GM21526 (cell line): ENCODE data around the gene ZNF638.

ENCODE experiments used
- ATAC-seq: cut with Tn5 transposase; IDR thresholded peaks from one replicate; pipeline ENCODE4 v1.9.1; 2021; ENCODE audit warnings: moderate library complexity; ENCODE audit not compliant: unreplicated experiment, low FRiP score

The ZNF638 gene

DNA sequence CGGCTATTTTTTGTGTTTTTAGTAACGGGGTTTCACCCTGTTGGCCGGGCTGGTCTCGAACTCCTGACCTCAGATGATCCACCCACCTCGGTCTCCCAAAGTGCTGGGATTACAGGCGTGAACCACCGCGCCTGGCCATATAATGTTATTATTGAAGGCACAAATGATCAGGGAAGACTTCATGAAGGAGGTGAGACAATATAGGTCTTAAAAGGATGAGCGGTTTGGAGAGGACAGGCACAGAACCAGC is 326 bp upstream of the ZNF638 start:
- ATAC-seq = peak; percentile 8

DNA sequence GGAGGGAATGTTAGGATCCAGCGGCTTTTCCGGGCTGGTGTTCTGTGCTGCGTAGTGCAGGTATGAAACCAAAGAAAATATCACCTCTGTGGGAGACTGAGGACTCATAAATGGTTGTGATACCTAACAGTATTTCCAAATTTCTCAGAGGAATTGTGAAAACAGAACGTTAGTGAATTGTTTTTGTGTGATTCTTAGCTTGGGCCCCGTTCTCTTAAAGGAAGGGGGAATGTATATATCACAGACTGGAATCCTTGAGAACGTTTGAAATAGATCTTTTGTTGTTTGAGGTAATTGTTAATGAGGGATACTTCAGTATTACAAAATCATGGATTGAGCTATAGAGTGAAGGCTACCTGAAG is 834 bp downstream of the ZNF638 start:
- ATAC-seq = no peak

DNA sequence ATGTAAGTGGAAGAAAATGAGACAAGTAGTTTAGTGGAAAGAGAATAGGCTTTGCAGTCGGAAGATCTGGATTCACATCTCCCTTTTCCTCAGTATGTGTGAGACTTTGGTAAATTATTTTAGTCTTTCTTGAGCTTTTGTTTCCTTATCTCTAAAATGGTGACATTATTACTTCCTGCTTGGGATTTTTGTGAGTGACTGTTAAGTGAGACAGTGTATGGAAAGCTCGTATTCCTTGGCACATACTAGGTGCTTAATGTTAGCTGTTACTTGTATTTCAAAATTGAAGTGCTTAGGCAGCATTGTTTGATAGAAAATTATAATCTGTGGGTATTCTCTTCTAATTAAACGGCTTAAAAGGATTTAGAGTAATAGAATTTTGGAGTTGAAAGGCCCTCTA is 2.0 kb downstream of the ZNF638 start:
- ATAC-seq = no peak

DNA sequence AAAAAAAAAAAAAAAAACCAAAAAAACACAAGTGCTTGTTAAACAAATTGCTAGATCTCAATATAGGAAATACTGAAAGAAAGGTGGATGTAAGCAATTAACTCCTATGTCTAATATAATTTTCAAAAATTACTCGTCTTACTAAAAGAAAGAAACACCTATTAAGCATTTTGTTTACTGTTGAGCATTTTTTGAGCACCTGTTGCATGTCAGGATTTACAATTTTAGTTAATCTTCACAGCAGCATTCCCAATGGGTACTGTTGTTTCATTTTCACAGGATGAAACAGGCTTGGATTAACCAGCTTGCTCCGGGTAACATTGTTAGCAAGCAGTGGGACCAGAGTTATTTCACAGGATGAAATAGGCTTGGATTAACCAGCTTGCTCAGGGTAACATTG is 4.8 kb downstream of the ZNF638 start:
- no peak for ATAC-seq

DNA sequence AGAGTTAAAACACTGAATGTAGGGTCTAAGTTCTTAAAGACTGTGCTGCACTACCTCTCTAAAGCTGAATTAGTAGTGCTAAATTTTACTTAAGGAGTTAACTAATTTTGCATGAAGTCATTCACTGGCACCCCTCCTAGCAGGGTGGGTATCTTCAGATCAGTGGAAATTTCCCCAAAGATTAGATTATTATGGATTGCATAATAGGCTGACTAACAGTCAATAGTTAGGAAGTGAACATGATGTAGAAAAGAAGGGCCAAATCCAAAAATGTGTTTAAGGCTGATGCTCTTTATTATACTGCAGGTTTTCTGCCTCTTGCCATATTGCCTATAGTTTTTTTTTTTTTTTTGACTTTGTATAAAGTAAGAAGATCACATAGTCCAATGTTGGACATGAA is 5.2 kb downstream of the ZNF638 start:
- no peak for ATAC-seq

DNA sequence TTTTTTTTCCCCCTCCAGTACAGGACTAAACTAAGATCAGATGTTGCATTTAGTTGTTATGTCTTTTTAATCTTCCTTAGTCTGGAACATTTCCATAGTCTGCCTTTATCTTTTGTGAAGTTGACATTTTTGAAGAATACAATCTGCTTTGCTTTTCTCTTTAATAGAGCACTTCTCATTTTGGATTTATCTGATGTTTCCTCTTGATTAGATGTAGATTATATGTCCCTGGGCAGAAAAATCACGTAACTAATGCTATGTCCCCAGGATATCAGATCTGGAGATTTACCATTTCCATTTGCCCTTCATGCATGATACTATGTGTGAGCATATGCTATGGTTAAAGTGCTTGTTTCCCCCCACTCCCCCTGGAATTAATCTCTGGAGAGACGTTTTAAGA is 6.2 kb downstream of the ZNF638 start:
- ATAC-seq = no peak

DNA sequence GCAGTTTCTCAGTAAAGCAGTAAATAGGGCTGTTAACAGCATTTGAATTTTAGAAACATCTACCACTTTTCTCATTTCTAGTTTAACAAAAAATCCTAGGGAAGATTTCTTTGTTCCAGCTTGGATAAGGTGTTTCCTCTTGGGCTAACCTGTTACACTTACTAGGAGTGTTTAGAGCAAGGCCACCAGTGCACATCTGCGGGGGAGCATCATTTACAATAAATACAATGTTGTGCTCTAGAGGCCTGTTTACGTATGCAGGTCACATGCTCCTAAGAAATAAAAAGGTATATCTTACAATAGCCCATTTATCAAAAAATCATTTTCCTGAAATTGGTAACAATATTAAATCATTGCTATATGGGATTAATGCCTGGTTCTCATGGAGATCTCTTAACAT is 8.1 kb downstream of the ZNF638 start:
- ATAC-seq = no peak

DNA sequence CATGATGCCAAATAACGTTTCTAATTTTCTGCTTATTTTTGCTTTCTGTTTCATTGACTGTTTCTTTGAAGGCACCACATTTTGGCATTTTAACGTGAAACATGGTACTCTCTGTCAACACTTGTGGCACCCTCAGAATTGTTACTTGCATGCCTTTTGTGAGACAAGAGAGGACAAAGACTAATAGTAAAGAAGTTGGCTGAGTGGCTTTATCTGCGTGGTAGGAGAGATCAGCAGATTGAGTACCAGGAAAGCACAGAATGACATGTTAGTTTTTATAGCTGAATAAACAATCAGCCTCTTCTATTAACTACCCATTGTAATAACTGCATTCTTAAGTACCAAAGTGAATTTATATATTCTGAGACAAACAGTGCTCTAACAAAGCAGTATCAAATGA is 8.6 kb downstream of the ZNF638 start:
- no peak for ATAC-seq

DNA sequence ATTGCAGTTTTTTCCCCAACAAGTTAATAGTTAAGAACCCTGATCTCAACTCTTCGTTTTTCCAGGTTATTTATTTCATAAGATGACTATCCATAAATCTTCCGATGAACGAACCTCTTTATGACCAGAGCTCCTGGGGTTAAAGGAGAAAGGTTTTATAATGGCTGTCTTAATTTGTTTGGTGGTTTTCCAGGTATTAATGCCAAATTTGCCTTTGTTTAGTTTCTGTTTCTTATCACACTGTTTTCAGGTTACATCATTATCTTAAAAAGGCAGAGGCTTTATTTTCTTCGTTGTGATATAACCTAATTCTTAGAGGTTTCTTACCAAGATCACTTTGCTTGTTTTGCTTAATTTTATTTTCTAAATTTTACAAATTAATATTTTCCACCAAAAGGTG is 10.1 kb downstream of the ZNF638 start:
- no peak for ATAC-seq

DNA sequence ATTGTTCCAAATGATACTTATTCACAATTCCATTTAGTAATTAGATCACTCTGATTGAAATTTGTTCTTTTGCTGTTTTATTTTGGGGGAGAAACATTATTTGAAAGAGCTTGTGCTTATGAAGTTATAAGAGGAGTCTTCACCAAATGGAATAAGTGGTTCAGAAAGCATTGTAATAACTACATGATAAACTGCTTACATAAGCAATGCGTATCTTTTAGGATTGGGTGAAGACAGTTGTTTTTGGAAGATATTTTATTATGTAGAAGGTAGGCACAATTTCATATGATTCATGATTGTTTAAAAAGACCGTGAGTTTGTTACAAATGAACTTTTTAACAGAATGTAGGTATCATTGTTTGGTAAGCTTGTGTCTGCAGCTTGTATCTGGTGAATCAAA is 14.5 kb downstream of the ZNF638 start:
- ATAC-seq = no peak

DNA sequence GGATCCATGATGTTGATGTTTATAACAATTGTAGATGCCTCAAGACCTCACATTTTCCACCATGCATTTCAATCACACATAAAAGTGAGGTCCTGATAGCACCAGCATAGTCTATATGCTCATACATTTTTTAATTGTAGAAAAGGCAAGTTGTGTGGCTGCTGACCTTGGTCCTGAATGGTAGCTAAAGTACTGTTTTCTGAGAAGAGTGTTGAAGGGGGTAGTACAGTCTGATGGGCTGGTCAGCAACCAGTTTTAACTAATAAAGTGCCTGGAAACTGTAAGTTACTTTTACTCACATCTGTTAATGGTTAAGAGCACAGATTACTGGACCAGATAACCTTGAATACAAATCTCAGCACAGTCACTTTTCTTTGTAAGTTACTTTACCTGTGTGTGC is 15.9 kb downstream of the ZNF638 start:
- no peak for ATAC-seq

DNA sequence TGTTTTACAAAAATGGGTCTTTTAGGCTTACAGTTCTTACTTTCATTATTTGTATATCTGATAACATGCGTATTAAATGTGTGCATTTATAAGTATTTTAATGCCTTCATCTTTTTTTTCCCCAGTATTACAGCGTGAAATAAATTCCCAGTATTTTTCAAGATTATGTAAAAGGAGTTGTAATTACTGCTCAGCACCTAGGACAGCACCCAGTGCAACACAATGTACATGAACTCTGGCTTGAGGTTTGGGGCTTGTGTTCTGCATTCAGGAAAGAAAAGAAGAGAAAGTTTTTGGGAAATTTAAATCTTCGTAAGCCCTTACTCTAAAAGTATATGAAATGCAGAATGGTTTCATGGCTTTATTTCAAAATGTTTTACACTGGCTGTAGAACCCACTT is 16.7 kb downstream of the ZNF638 start:
- no peak for ATAC-seq

DNA sequence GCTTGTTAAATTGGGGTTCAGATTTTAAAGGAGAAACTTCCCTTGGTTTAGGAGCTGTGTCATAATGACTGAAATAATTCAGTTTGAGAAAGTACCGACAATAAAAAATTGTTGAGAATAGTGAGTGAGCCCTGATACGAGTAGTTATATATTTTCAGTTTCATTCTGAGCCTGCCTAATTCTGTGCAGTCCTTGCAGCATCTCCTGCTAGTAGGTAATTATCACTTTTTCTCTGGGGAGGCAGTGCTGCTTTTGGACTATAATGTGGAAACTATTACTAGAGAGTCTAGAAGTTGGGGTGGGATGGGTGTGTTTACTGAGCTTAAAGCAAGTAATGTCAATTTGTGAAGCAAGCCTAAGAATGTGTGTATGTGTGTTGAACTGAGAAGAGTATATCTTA is 21.7 kb downstream of the ZNF638 start:
- ATAC-seq = no peak

DNA sequence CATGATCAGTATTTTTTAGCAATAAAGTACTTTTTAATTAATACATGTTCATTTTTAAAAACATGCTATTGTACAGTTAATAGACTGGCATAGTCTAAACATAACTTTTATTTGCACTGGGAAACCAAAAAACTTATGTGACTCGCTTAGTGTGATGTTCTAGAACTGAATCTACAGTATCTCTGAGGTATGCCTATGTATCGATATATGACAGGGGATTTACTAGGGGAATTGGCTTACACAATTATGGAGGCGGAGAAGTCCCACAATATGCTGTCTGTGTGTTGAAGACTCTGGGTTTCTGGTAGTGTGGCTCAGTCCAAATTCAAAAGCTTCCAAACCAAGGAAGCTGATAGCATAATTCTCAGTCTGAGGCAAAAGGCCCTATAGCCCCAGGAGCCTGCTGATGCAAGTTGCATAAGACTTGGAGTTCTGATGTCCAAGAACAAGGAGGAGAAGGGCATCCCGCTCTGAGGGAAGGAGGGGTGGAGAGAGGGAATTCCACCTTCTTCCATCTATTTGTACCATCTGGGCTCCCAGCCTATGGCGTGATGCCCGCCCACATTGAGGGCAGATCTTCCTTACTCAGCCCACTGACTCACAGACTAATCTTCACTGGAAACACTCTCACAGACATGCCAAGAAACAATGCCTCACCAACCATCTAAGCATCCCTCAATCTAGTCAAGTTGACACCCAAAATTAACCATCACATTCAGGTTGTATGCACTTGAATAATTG is 27.5 kb downstream of the ZNF638 start:
- ATAC-seq = no peak

DNA sequence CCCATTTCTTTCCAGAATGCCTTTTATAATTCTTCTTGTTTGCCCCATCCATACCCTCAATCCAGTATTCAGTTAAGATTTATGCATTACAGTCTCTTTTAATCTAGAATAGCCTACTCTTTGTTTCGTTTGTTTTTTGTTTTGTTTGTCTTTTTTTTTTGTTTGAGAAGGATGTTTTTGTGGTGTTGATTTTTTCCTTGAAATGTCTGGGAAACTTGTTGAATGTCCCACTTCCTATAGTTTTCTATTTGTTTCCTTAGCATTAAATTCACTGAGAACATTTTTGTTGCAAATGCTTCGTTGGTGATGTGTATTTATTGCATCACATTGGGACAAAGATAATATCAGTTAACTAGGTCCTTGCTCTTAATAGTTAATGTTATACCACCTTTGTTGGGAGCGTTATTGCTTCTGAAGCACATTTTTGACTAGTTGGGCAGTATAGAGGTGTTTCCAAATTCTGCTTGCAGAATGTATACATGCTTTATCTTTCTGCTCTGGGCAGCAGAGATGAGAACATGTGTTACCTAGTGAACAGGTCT is 28.9 kb downstream of the ZNF638 start:
- no peak for ATAC-seq

DNA sequence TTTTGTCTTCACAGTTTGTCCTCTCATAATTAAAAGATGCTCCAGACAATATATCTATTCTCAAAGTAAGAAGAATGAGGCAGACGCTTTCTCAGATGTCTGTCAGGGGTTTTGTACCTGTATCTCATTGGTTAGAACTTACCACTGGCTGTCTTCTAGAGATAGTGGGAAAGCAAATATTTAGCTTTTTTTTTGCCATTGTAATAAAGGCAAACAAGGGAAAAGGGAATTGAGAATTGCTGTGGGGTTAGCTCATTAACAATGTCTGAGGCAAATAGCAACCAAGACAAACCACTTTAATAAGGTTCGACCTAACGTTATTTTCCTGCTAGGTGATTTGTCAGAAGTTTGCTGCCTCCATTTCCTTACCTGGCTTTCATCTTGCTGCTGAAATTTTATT is 30.0 kb downstream of the ZNF638 start:
- ATAC-seq = no peak

DNA sequence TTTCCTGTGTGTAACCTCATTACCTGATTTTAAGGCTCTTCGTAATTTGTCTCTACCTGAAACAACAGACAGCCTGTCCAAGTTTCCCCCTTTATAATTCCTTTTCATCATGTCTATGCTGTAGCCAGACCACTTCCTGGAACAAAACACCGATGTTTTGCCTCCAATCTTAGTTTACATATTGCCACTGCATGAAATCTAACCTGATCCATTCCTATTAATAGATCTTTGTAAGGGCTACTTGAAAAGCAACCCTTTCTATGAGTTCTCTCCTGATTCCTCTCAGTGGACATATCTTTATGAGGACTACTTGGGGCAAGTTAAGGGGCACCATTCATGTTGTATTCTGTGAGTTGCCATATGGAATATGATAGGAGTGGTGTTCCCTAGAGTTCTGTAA is 30.9 kb downstream of the ZNF638 start:
- ATAC-seq = no peak

DNA sequence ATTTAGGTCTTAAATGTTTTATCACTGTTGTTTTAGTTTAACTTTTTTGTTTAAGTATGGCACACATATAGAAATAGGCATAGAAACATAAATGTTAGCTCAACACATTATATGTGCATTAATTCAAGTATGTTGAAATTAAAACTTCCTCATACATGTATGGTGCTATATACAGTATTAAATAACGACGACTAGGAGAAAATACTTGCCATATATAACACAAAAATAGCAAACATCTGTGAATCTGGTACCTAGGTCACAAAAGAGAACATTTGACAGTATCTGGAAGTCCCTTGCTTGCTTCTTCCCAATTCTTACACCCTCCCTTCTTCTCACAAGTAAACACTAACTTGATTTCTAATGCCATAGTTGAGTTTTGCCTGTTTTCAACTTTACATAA is 38.4 kb downstream of the ZNF638 start:
- no peak for ATAC-seq

DNA sequence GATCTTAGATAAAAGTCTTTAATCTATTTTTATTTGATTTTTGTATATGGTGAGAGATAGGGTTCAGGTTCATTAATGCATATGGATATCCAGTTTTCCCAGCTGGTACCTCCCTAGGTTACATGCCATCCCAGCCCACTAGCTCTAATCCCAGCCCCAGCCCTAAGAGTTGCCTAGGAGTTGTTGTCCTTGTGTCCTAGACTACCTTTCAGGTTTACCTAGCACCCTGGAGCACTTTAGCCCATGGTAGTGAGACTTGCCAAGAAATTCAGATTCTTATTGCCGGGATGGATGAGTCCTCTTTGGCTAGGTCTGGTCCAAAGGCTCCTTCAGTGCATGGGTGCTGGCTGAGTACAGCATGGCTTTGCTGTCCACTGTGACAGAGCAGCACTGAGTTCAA is 40.5 kb downstream of the ZNF638 start:
- ATAC-seq = no peak

DNA sequence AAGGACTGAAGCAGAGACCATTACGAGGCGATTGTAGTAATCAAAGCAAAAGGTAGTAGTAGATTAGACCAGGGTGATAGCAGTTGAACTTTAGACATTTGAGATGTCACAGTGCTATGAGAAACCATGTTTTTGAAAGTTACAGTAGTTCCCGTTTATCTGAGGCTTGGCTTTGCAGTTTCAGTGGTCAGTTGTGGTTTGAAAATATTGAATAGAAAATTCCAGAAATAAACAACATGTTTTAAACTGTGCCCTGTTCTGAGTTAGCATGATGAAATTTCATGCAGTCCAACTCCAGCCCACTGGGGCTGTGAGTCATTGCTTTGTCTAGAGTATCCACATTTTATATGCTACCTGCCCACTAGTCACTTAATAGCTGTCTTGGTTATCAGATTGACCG is 47.5 kb downstream of the ZNF638 start:
- no peak for ATAC-seq

DNA sequence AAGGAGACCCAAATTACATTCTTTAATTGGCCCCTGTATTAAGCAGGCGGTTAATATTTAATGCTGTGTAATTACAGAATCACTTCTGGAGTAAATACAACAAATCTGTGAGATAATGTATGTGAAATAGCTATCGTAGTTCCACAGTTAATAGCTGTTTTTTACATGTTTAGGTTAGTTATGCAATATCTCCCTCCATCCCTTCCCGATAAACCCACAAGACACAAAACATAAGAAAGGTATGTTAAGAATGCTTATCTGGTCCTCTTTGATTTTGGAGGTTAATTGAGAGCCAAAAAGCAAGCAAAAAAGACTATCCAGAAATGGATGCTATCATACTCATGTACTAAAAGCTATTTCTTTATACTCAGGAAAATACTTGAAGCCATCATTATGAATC is 49.1 kb downstream of the ZNF638 start:
- ATAC-seq = no peak

DNA sequence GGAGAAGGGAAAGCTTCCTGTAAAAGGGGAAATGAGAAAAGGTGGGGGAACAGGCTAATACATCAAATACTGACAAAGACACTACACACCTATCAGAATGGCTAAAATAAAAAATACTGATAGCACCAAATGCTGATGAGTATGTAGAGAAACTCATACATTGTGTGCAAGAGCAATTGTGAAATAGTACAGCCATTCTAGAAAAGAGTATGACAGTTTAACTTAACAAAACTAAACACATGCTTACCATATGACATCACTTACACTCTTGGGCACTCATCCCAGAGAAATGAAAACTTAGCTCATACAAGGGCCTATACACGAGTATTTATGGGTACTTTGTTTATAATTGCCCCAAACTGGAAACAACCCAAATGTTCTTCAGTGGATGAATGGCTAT is 53.4 kb downstream of the ZNF638 start:
- ATAC-seq = no peak

DNA sequence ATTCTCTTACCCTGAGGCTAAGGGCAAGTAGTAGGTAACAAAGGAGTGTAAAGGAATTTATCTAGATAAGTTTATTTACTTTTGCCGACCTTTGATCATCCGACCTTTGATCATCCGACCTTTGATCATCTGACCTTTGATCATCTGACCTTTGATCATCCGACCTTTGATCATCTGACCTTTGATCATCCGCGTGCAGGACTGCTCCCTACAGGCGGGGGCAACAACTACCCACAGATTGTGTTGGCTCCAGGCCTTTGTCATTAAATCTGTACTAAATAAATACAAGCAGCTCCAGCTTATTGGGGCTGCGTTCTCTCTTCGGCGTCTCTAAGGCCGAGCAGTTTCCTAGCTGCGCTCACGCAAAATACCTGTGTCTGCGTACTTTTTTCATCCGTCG is 56.6 kb downstream of the ZNF638 start:
- no peak for ATAC-seq
